ENCODE results near the gene LNPEP.
A peak's percentile ranks its signal among the peaks of the same experiment; 100 is the strongest.

The LNPEP gene

GRCh38 chr5:96963267-96963666, 27.4 kb downstream of the LNPEP start:
- FAIRE-seq = no peak

GRCh38 chr5:96966801-96967200, 30.9 kb downstream of the LNPEP start:
- no peak for FAIRE-seq

- no peak for FAIRE-seq
Observed at GRCh38 chr5:96967400-96967799, 31.5 kb downstream of the LNPEP start.

- FAIRE-seq = no peak
Observed at GRCh38 chr5:96968074-96968473, 32.2 kb downstream of the LNPEP start.

- FAIRE-seq = no peak
Observed at GRCh38 chr5:96968614-96969013, 32.7 kb downstream of the LNPEP start.

- no peak for FAIRE-seq
Observed at GRCh38 chr5:96969366-96969765, 33.5 kb downstream of the LNPEP start.

- FAIRE-seq = no peak
Observed at GRCh38 chr5:96972599-96973334, 36.9 kb downstream of the LNPEP start.

- FAIRE-seq = no peak
Observed at GRCh38 chr5:96973532-96974401, 37.9 kb downstream of the LNPEP start.

GRCh38 chr5:96975656-96976055, 39.8 kb downstream of the LNPEP start:
- no peak for FAIRE-seq

GRCh38 chr5:96977228-96977627, 41.3 kb downstream of the LNPEP start:
- no peak for FAIRE-seq

- FAIRE-seq = no peak
Observed at GRCh38 chr5:96978812-96979449, 43.1 kb downstream of the LNPEP start.

GRCh38 chr5:96984506-96985192, 48.8 kb downstream of the LNPEP start:
- peak; percentile 47 for FAIRE-seq

- no peak for FAIRE-seq
Observed at GRCh38 chr5:96986450-96986849, 50.6 kb downstream of the LNPEP start.

GRCh38 chr5:96990102-96990501, 54.2 kb downstream of the LNPEP start:
- FAIRE-seq = no peak

GRCh38 chr5:96991708-96992107, 55.8 kb downstream of the LNPEP start:
- FAIRE-seq = no peak

GRCh38 chr5:96993760-96994159, 57.9 kb downstream of the LNPEP start:
- no peak for FAIRE-seq

GRCh38 chr5:96994493-96994892, 58.6 kb downstream of the LNPEP start:
- no peak for FAIRE-seq

- FAIRE-seq = no peak
Observed at GRCh38 chr5:96995419-96995818, 59.5 kb downstream of the LNPEP start.

GRCh38 chr5:96997265-96997859, 61.5 kb downstream of the LNPEP start:
- FAIRE-seq = peak; percentile 36

GRCh38 chr5:96999856-97000255, 64.0 kb downstream of the LNPEP start:
- no peak for FAIRE-seq

GRCh38 chr5:97000391-97000790, 64.5 kb downstream of the LNPEP start:
- no peak for FAIRE-seq

- FAIRE-seq = no peak
Observed at GRCh38 chr5:97002983-97003382, 67.1 kb downstream of the LNPEP start.
